RPMI7951 (cell line): ENCODE measurements around the gene SMG6. TPM values are rescaled to one million over a fixed set of nuclear protein-coding genes. Genes with fewer than 3 reads are reported as not detected.

Source experiments
- DNase-seq: peaks from one replicate; pipeline ENCODE4 v3.0.0-alpha.2; 2012; ENCODE audit warnings: low read depth
- total RNA-seq: library from RNA; depleted of rRNA; stranded (reverse); fragments of >200 nt; shearing (Covaris generic); gene quantifications from 2 replicates; pipeline ENCODE4 v1.2.3, GENCODE V29; 2014

Gene SMG6
- total RNA-seq, 1 experiment from 2014 or later, result 26.1 TPM

GRCh38 chr17:2060681-2061440 is 242.7 kb downstream of the SMG6 start:
- DNase-seq, result no peak

- DNase-seq, result no peak
Observed at GRCh38 chr17:2060385-2060658, 243.3 kb downstream of the SMG6 start.

GRCh38 chr17:2059547-2060384 is 243.8 kb downstream of the SMG6 start:
- DNase-seq, result no peak

- DNase-seq, result no peak
Observed at GRCh38 chr17:2058586-2059546, 244.7 kb downstream of the SMG6 start.

GRCh38 chr17:2057760-2058585 is 245.6 kb downstream of the SMG6 start:
- no peak for DNase-seq

- DNase-seq, result no peak
Observed at GRCh38 chr17:2057175-2057759, 246.3 kb downstream of the SMG6 start.

- no peak for DNase-seq
Observed at GRCh38 chr17:2056206-2057174, 247.1 kb downstream of the SMG6 start.

- peak; percentile 42 for DNase-seq
Observed at GRCh38 chr17:2055292-2056205, 248.0 kb downstream of the SMG6 start.

GRCh38 chr17:2054512-2055291 is 248.9 kb downstream of the SMG6 start, which contains the start of gene HIC1:
TSS of gene HIC1 (plus strand) at chr17:2055103. CDS start at chr17:2056691, 1,588 bp downstream.
- DNase-seq, result peak; percentile 71

- no peak for DNase-seq
Observed at GRCh38 chr17:2054262-2054511, 249.4 kb downstream of the SMG6 start.

GRCh38 chr17:2053380-2054261 is 250.0 kb downstream of the SMG6 start:
- DNase-seq, result peak; percentile 81

- no peak for DNase-seq
Observed at GRCh38 chr17:2051933-2052559, 251.5 kb downstream of the SMG6 start.

- DNase-seq, result no peak
Observed at GRCh38 chr17:2051061-2051932, 252.3 kb downstream of the SMG6 start.

- peak; percentile 68 for DNase-seq
Observed at GRCh38 chr17:2050300-2051060, 253.1 kb downstream of the SMG6 start.
